ENCODE data around the gene NCSTN. TPM values are rescaled to one million over a fixed set of nuclear protein-coding genes. Genes with fewer than 3 reads are reported as not detected.

The NCSTN gene
- total RNA-seq, 2 experiments from 2014 or later = 54.9 to 56.6 TPM

DNA sequence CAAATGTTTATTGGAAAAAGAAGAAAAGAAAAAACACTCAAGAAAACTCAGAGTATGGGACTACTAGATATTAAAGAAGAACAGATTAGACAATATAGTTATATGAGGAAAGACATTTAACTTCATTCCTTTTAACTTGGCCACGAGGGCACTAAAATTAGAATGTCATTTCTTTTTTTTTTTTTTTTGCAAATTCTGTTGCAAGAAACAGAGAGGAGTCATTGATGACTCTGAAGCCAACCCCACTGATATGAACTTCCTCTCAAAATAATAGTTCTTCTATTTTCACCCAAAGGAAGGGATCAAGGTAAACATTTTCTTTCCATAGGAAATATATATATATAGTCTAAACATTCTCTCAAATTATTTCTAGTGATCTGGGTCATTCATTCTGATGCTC, 33.6 kb upstream of the NCSTN start:
- peaks cover 95% of the 10 kb centered on the region for H3K36me3 Mint-ChIP-seq (ENCODE audit: low read depth)
- H3K27me3 Mint-ChIP-seq = no peaks in the 10 kb centered on the region
- CTCF ChIA-PET = interaction anchor here (1.1 kb wide), 1 partner anchor 18 kb away, joined by 3 read pairs; no protein-coding TSS in a partner anchor
- Histone ChIP-seq H3K27ac (ENCODE audit: low read depth in 1 of 2, low read length in 2 of 2) (no peak overlapping the region), H3K36me3 (ENCODE audit: insufficient read depth, low read length) (peaks cover 96% of the 10 kb centered on the region), H3K4me3 (ENCODE audit: low read length) (no peak overlapping the region), H3K9me3 (ENCODE audit: control insufficient read depth in 1 of 2, insufficient read depth in 1 of 2, low read length in 2 of 2) (no peaks in the 10 kb centered on the region), H3K27me3 (ENCODE audit: control insufficient read depth in 1 of 2, insufficient read depth in 2 of 2, low read length in 2 of 2) (no peaks in the 10 kb centered on the region), H3K4me1 (ENCODE audit: insufficient read depth, low read length) (no peaks in the 10 kb centered on the region)
- ATAC-seq (ENCODE audit: poor library complexity) (no peak), DNase-seq (no peak)
- H3K4me3 Mint-ChIP-seq = no peak overlapping the region
- POLR2A ChIA-PET = no interaction called here
- H3K27ac Mint-ChIP-seq = no peak overlapping the region
- no peaks in the 10 kb centered on the region for H3K9me3 Mint-ChIP-seq
- TF ChIP-seq, protein P1, sequence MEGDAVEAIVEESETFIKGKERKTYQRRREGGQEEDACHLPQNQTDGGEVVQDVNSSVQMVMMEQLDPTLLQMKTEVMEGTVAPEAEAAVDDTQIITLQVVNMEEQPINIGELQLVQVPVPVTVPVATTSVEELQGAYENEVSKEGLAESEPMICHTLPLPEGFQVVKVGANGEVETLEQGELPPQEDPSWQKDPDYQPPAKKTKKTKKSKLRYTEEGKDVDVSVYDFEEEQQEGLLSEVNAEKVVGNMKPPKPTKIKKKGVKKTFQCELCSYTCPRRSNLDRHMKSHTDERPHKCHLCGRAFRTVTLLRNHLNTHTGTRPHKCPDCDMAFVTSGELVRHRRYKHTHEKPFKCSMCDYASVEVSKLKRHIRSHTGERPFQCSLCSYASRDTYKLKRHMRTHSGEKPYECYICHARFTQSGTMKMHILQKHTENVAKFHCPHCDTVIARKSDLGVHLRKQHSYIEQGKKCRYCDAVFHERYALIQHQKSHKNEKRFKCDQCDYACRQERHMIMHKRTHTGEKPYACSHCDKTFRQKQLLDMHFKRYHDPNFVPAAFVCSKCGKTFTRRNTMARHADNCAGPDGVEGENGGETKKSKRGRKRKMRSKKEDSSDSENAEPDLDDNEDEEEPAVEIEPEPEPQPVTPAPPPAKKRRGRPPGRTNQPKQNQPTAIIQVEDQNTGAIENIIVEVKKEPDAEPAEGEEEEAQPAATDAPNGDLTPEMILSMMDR (IDR thresholded peaks at IDR 0.05) = no peak
- intact Hi-C loops (cut with DNase I, micrococcal nuclease) = no loop called here
- no peaks in the 10 kb centered on the region for H3K4me1 Mint-ChIP-seq (ENCODE audit: low read depth)

- Mint-ChIP-seq H3K27me3 (no peaks in the 10 kb centered on the region), H3K4me1 (ENCODE audit: low read depth) (peaks cover 20% of the 10 kb centered on the region), H3K36me3 (ENCODE audit: low read depth) (peaks cover 96% of the 10 kb centered on the region), H3K9me3 (no peaks in the 10 kb centered on the region), H3K4me3 (no peak overlapping the region), H3K27ac (no peak overlapping the region)
- CTCF ChIA-PET = interaction anchor here (0.6 kb wide), 1 partner anchor 73 kb away, joined by 3 read pairs; no protein-coding TSS in a partner anchor
- Histone ChIP-seq H3K4me1 (ENCODE audit: insufficient read depth, low read length) (peaks cover 5% of the 10 kb centered on the region), H3K36me3 (ENCODE audit: insufficient read depth, low read length) (peaks cover 84% of the 10 kb centered on the region), H3K27ac (ENCODE audit: low read depth in 1 of 2, low read length in 2 of 2) (no peak overlapping the region), H3K4me3 (ENCODE audit: low read length) (no peak overlapping the region), H3K9me3 (ENCODE audit: control insufficient read depth in 1 of 2, insufficient read depth in 1 of 2, low read length in 2 of 2) (peaks cover 11 to 12% of the 10 kb centered on the region in 2 experiments), H3K27me3 (ENCODE audit: control insufficient read depth in 1 of 2, insufficient read depth in 2 of 2, low read length in 2 of 2) (no peaks in the 10 kb centered on the region)
- POLR2A ChIA-PET = no interaction called here
- TF ChIP-seq, protein P1 (IDR thresholded peaks at IDR 0.05) = no peak
- ATAC-seq (ENCODE audit: poor library complexity) (no peak), DNase-seq (no peak)
- intact Hi-C loops (cut with DNase I, micrococcal nuclease) = no loop called here
These were observed 27.8 kb upstream of the NCSTN start for GRCh38 chr1:160315359-160315758.

- TF ChIP-seq, protein P1 (IDR thresholded peaks at IDR 0.05) = no peak
- H3K4me1 Mint-ChIP-seq (ENCODE audit: low read depth) = peaks cover 28% of the 10 kb centered on the region
These were observed 20.4 kb upstream of the NCSTN start for GRCh38 chr1:160322831-160323230.

More at GRCh38 chr1:160322831-160323230, 20.4 kb upstream of the NCSTN start:
- Mint-ChIP-seq H3K27ac (no peak overlapping the region), H3K4me3 (no peak overlapping the region), H3K9me3 (no peaks in the 10 kb centered on the region), H3K27me3 (no peaks in the 10 kb centered on the region), H3K36me3 (ENCODE audit: low read depth) (peaks cover 91% of the 10 kb centered on the region)
- intact Hi-C loops (cut with DNase I, micrococcal nuclease) = no loop called here
- no peak overlapping the region for H3K4me3 ChIP-seq (ENCODE audit: low read length)
- CTCF ChIA-PET = interaction anchor here (1.1 kb wide), 1 partner anchor 15 kb away, joined by 4 read pairs; no protein-coding TSS in a partner anchor
- peaks cover 0 to under 1% of the 10 kb centered on the region in 2 experiments for H3K9me3 ChIP-seq (ENCODE audit: control insufficient read depth in 1 of 2, insufficient read depth in 1 of 2, low read length in 2 of 2)
- ATAC-seq (ENCODE audit: poor library complexity) (no peak), DNase-seq (no peak)
- POLR2A ChIA-PET = interaction anchor here (1.0 to 1.1 kb wide), 2 partner anchors 27 to 28 kb away, joined by 3 read pairs; no protein-coding TSS in a partner anchor
- peaks cover 4% of the 10 kb centered on the region for H3K4me1 ChIP-seq (ENCODE audit: insufficient read depth, low read length)
- peaks cover 77% of the 10 kb centered on the region for H3K36me3 ChIP-seq (ENCODE audit: insufficient read depth, low read length)
- no peaks in the 10 kb centered on the region for H3K27me3 ChIP-seq (ENCODE audit: control insufficient read depth in 1 of 2, insufficient read depth in 2 of 2, low read length in 2 of 2)
- no peak overlapping the region for H3K27ac ChIP-seq (ENCODE audit: low read depth in 1 of 2, low read length in 2 of 2)

All from CD4-positive, alpha-beta T cell (primary cell).